GM23338 (cell line): ENCODE results near the gene EGFR.

ENCODE experiments used
- EZH2 ChIP-seq: fragments of 200-600 bp; sonication (generic); IDR thresholded peaks from one replicate; pipeline ENCODE4 v1.8.0; 2017; ENCODE audit warnings: antibody characterized with exemption, mild to moderate bottlenecking, low read depth; ENCODE audit not compliant: unreplicated experiment
- POLR2AphosphoS5 ChIP-seq: IDR thresholded peaks from 2 replicates; pipeline ENCODE4 v1.6.1; 2016; ENCODE audit warnings: antibody characterized with exemption, low read depth
- TF ChIP-seq, protein P1 (sequence below), 2 experiments: fragments of 200-600 bp in 1 of 2; sonication (generic) in 1 of 2; conservative IDR thresholded peaks; 2 replicates each; pipeline versions ENCODE4 v1.5.1 to v1.6.1; 2016 to 2017; ENCODE audit warnings: antibody characterized with exemption in 2 of 2, low read depth in 2 of 2, mild to moderate bottlenecking in 2 of 2, moderate library complexity in 1 of 2
- TF ChIP-seq, protein P2 (sequence below): IDR thresholded peaks from one replicate; pipeline ENCODE4 v1.6.1; 2018; ENCODE audit warnings: antibody characterized with exemption; ENCODE audit not compliant: unreplicated experiment

DNA sequence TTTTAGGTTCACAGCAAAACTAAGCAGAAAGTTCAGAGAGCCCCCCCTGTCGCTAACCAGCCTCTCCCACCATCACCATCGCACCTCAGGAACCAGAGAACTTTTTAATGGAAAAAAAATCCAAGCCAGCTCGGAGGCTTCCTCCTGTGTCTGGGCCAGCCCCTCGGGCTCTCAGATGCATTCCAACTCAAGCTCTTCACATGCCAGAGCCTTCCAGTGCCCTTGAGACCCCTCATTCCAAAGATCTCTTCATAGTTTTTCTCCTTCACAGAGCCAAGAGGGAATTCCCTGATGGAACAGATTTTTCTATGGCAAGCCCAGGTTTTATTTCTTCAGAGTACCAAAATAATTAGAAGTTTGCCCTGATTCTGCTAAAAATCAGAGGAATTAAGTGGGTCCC is 192.9 kb downstream of the EGFR start:
- TF ChIP-seq, protein P1, sequence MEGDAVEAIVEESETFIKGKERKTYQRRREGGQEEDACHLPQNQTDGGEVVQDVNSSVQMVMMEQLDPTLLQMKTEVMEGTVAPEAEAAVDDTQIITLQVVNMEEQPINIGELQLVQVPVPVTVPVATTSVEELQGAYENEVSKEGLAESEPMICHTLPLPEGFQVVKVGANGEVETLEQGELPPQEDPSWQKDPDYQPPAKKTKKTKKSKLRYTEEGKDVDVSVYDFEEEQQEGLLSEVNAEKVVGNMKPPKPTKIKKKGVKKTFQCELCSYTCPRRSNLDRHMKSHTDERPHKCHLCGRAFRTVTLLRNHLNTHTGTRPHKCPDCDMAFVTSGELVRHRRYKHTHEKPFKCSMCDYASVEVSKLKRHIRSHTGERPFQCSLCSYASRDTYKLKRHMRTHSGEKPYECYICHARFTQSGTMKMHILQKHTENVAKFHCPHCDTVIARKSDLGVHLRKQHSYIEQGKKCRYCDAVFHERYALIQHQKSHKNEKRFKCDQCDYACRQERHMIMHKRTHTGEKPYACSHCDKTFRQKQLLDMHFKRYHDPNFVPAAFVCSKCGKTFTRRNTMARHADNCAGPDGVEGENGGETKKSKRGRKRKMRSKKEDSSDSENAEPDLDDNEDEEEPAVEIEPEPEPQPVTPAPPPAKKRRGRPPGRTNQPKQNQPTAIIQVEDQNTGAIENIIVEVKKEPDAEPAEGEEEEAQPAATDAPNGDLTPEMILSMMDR (conservative IDR thresholded peaks at IDR 0.05; ENCODE audit: low read depth in 2 of 2) = no peak
- TF ChIP-seq EZH2 (no peak), POLR2AphosphoS5 (no peak)
- TF ChIP-seq, protein P2, sequence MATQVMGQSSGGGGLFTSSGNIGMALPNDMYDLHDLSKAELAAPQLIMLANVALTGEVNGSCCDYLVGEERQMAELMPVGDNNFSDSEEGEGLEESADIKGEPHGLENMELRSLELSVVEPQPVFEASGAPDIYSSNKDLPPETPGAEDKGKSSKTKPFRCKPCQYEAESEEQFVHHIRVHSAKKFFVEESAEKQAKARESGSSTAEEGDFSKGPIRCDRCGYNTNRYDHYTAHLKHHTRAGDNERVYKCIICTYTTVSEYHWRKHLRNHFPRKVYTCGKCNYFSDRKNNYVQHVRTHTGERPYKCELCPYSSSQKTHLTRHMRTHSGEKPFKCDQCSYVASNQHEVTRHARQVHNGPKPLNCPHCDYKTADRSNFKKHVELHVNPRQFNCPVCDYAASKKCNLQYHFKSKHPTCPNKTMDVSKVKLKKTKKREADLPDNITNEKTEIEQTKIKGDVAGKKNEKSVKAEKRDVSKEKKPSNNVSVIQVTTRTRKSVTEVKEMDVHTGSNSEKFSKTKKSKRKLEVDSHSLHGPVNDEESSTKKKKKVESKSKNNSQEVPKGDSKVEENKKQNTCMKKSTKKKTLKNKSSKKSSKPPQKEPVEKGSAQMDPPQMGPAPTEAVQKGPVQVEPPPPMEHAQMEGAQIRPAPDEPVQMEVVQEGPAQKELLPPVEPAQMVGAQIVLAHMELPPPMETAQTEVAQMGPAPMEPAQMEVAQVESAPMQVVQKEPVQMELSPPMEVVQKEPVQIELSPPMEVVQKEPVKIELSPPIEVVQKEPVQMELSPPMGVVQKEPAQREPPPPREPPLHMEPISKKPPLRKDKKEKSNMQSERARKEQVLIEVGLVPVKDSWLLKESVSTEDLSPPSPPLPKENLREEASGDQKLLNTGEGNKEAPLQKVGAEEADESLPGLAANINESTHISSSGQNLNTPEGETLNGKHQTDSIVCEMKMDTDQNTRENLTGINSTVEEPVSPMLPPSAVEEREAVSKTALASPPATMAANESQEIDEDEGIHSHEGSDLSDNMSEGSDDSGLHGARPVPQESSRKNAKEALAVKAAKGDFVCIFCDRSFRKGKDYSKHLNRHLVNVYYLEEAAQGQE = no peak
